BLaER1 treated with 17β-estradiol and CSF1 and Interleukin-3, amounts not matched to agents 10 nM and 100 nM (cell line): ENCODE measurements around the gene JMJD1C.
"Not testable (repeated sequence)": the region's sequence is repeated elsewhere in the genome, so short reads cannot be mapped to it uniquely, and the experiment has no call there.

Experiments used
- H3K27ac ChIP-seq, 11 experiments: shearing (Covaris generic); formaldehyde crosslinking; 2 replicates each; pipeline ENCODE4 v1.8.1; 2022
- H3K27me3 ChIP-seq, 11 experiments: shearing (Covaris generic); formaldehyde crosslinking; 2 replicates each; pipeline ENCODE4 v1.8.1; 2022
- H3K36me3 ChIP-seq, 11 experiments: shearing (Covaris generic); formaldehyde crosslinking; 2 replicates each; pipeline ENCODE4 v1.8.1; 2022
- H3K4me1 ChIP-seq, 10 experiments: shearing (Covaris generic); formaldehyde crosslinking; 2 replicates each; pipeline ENCODE4 v1.8.1; 2022
- H3K4me2 ChIP-seq, 11 experiments: shearing (Covaris generic); formaldehyde crosslinking; 2 replicates each; pipeline ENCODE4 v1.8.1; 2022
- H3K4me3 ChIP-seq, 10 experiments: shearing (Covaris generic); formaldehyde crosslinking; 2 replicates each; pipeline ENCODE4 v1.8.1; 2022
- H3K9ac ChIP-seq, 11 experiments: shearing (Covaris generic); formaldehyde crosslinking; 2 replicates each; pipeline ENCODE4 v1.8.1; 2022
- H3K9me3 ChIP-seq, 11 experiments: shearing (Covaris generic); formaldehyde crosslinking; replicated peaks in 1 of 11; 2 replicates each; pipeline ENCODE4 v1.8.1; 2022
- H4K20me1 ChIP-seq, 11 experiments: shearing (Covaris generic); formaldehyde crosslinking; 2 replicates each; pipeline ENCODE4 v1.8.1; 2022
- Cebpa-rat ChIP-seq, 11 experiments: shearing (Covaris generic); IDR thresholded peaks; 2 replicates each; pipeline ENCODE4 v1.8.1; 2022

Gene JMJD1C

DNA sequence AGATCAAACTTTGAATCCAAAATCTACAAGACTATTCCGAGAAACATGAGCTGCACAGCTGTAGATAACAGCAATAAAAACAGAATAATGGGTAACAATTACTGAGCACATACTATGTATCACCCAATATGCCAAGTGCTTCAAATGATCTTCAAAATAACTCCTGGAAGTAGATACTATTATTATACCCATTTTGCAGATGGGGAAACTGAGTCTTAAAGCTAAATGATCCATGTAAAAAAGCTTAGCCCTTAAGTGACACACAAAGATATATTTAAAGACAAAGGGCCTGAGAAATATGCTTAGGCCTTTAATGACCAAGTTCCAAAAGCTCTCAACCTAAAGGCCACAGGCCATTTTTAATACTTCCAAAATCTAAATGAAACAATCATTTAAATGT is 37.1 kb upstream of the JMJD1C start:
- H3K27ac ChIP-seq: no peak overlapping the region
- peaks cover 15 to 85% (median 60%) of the 10 kb centered on the region in 11 experiments; a peak in 19 of 22 replicates for H4K20me1 ChIP-seq
- no peak overlapping the region for H3K4me2 ChIP-seq
- TF ChIP-seq Cebpa-rat (IDR thresholded peaks at IDR 0.05): no peak
- no peaks in the 10 kb centered on the region for H3K27me3 ChIP-seq
- no peak overlapping the region for H3K4me3 ChIP-seq
- peaks cover 0 to 6% (median 0%) of the 10 kb centered on the region in 11 experiments; a peak in 4 of 22 replicates for H3K9me3 ChIP-seq
- H3K4me1 ChIP-seq: peaks cover 3 to 19% (median 6%) of the 10 kb centered on the region in 10 experiments; a peak in 16 of 20 replicates
- no peak overlapping the region for H3K9ac ChIP-seq
- H3K36me3 ChIP-seq: peaks cover 0 to 30% (median 16%) of the 10 kb centered on the region in 11 experiments; a peak in 15 of 22 replicates

DNA sequence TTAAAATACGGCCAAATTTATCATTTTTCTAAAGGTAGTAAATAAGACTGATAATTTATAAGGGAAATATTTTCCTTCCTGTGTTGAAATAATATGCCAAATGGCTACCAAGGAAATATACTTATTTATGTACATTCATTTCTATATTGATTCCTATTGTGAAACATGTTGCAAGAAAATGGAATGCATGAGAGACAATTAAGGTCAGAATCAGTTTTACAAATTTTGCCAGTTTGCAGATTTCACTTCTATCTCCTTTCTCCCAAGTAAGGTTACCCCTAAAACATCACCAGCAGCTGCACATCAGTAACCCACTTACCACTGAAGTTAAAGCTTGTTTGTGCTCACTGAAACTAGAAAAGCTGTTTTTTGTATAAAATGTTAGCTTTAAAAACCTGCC is 36.2 kb upstream of the JMJD1C start:
- Histone ChIP-seq H3K27ac (no peak overlapping the region), H3K4me3 (no peak overlapping the region), H3K9me3 (peaks cover 0 to 6% (median 0%) of the 10 kb centered on the region in 11 experiments; a peak in 4 of 22 replicates), H4K20me1 (peaks cover 15 to 86% (median 62%) of the 10 kb centered on the region in 11 experiments; a peak in 19 of 22 replicates), H3K27me3 (no peaks in the 10 kb centered on the region), H3K36me3 (peaks cover 0 to 25% (median 16%) of the 10 kb centered on the region in 11 experiments; a peak in 14 of 22 replicates), H3K4me2 (no peak overlapping the region), H3K9ac (no peak overlapping the region), H3K4me1 (peaks cover 5 to 25% (median 12%) of the 10 kb centered on the region in 10 experiments; a peak in 17 of 20 replicates)
- no peak for TF ChIP-seq Cebpa-rat (IDR thresholded peaks at IDR 0.05)

DNA sequence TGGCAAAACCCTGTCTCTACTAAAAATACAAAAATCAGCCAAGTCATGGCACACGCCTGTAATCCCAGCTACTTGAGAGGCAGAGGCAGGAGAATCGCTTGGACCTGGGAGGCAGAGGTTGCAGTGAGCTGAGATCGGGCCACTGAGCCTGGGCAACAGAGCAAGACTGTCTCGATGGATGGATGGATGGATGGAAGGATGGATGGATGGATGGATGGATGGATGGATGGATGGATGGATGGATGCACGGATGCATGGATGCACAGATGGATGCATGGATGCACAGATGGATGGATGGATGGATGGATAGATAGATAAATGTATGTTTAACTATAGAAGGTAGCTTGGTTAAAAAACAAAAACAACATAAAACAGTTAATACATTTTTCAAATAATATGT is 34.8 kb upstream of the JMJD1C start:
- Histone ChIP-seq H3K36me3 (peaks cover 0 to 25% (median 21%) of the 10 kb centered on the region in 11 experiments; a peak in 15 of 22 replicates), H4K20me1 (peaks cover 4 to 83% (median 52%) of the 10 kb centered on the region in 11 experiments; a peak in 19 of 22 replicates), H3K4me1 (peaks cover 0 to 15% (median 10%) of the 10 kb centered on the region in 10 experiments; a peak in 17 of 20 replicates), H3K9me3 (peaks cover 0 to 14% (median 7%) of the 10 kb centered on the region in 11 experiments; a peak in 7 of 22 replicates)
- not testable (repeated sequence) for H3K27ac ChIP-seq, H3K4me2 ChIP-seq, H3K4me3 ChIP-seq, H3K9ac ChIP-seq, H3K27me3 ChIP-seq

DNA sequence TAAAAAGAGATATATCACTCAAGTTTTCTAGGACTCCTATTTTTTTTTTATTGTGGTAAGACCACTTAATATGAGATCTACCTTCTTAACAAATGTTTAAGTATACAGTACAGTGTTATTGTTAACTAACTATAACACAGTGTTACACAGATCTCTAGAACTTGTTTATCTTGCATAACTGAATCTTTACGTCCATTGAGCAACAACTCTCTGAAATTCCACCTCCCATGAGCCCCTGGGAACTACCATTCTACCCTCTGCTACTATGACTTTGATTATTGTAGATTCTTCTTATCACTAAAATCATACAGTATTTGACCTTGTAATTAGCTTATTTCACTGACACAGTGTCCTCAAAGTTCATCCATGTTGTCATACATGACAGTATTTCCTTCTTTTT is 32.9 kb upstream of the JMJD1C start:
- peaks cover 0 to 36% (median 21%) of the 10 kb centered on the region in 11 experiments; a peak in 17 of 22 replicates for H3K36me3 ChIP-seq
- H3K4me1 ChIP-seq: peaks cover 0 to 15% (median 10%) of the 10 kb centered on the region in 10 experiments; a peak in 17 of 20 replicates
- no peak overlapping the region for H3K9ac ChIP-seq
- peaks cover 0 to 22% (median 14%) of the 10 kb centered on the region in 11 experiments; a peak in 7 of 22 replicates for H3K9me3 ChIP-seq
- peaks cover 0 to 64% (median 34%) of the 10 kb centered on the region in 11 experiments; a peak in 13 of 22 replicates for H4K20me1 ChIP-seq
- no peak overlapping the region for H3K4me2 ChIP-seq
- no peak overlapping the region for H3K27ac ChIP-seq
- no peaks in the 10 kb centered on the region for H3K27me3 ChIP-seq
- H3K4me3 ChIP-seq: no peak overlapping the region
- TF ChIP-seq Cebpa-rat (IDR thresholded peaks at IDR 0.05): no peak

DNA sequence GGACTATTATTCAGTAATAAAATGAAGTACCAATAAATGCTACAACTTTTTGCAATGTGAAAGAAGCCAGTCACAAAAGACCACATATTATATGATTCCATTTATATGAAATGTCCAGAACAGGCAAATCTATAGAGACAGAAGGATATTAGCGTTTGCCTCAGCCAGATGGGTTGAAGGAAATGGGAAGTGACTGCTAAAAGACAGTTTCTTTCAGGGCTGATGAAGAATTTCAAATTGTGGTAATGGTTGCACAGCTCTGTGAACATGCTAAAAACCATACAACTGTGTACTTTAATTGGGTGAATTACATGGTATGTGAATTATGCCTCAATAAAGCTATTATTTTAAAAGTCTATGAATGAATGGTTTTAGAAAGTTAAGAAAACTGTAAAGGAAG is 31.5 kb upstream of the JMJD1C start:
- no peaks in the 10 kb centered on the region for H3K27me3 ChIP-seq
- peaks cover 0 to 22% (median 14%) of the 10 kb centered on the region in 11 experiments; a peak in 7 of 22 replicates for H3K9me3 ChIP-seq
- H3K4me2 ChIP-seq: peak overlapping the region in 4 of 11 experiments; percentile 16 to 34 (median 24); a peak in 5 of 22 replicates
- peaks cover 0 to 36% (median 21%) of the 10 kb centered on the region in 11 experiments; a peak in 17 of 22 replicates for H3K36me3 ChIP-seq
- no peak for TF ChIP-seq Cebpa-rat (IDR thresholded peaks at IDR 0.05)
- no peak overlapping the region for H3K4me3 ChIP-seq
- peaks cover 1 to 26% (median 15%) of the 10 kb centered on the region in 10 experiments; a peak in 19 of 20 replicates for H3K4me1 ChIP-seq
- H4K20me1 ChIP-seq: peaks cover 0 to 54% (median 25%) of the 10 kb centered on the region in 11 experiments; a peak in 13 of 22 replicates
- no peak overlapping the region for H3K9ac ChIP-seq
- 0 out of 22 replicates have a peak overlapping the region, but pooled peaks of 1 of the 11 experiments have one; percentile 20 for H3K27ac ChIP-seq

DNA sequence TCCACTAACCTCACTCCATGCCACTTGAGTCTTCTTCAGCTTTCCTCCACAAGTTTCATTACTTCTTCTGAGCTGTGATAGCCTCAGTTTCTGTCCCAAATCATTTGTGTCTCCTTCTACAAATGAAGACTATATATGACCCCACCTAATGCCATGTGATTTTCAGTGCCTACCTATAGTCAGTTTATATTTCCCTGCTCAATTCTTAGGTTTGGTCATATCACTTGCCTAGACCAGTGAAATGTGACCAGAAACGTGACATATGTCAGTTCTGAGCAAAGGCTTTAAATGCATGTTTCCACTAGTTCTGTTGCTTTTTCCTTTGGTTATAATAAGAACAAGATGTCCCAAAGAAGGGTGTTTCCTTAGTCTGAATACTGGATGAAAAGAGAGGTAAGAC is 30.8 kb upstream of the JMJD1C start:
- no peak for TF ChIP-seq Cebpa-rat (IDR thresholded peaks at IDR 0.05)
- Histone ChIP-seq H3K4me2 (no peak overlapping the region), H3K4me1 (peaks cover 9 to 34% (median 23%) of the 10 kb centered on the region in 10 experiments), H3K36me3 (peaks cover 0 to 35% (median 21%) of the 10 kb centered on the region in 11 experiments; a peak in 17 of 22 replicates), H3K9me3 (peaks cover 0 to 22% (median 14%) of the 10 kb centered on the region in 11 experiments; a peak in 7 of 22 replicates), H3K4me3 (no peak overlapping the region), H3K9ac (no peak overlapping the region), H3K27me3 (no peaks in the 10 kb centered on the region), H3K27ac (no peak overlapping the region), H4K20me1 (peaks cover 0 to 55% (median 22%) of the 10 kb centered on the region in 11 experiments; a peak in 14 of 22 replicates)

DNA sequence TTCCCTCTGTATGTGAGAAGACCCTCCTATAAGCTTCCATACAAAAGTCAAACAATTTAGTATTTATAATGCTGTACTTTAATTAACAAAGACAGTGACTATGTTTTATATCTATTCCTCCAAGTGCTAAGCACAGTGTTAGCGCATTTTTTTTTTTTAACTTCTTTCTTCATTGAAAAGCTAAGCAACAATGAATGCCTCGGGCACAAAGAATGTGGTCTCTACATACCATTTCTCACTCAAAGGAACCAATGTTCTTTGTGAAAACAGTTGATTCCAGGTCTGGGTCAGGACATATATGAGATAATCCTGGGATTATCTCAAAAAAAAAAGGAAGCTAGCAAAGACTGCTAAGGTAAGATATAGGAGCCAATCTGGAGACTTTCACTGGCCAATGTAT is 29.2 kb upstream of the JMJD1C start:
- Histone ChIP-seq H3K9me3 (peaks cover 10 to 32% (median 25%) of the 10 kb centered on the region in 11 experiments; a peak in 20 of 22 replicates), H3K27me3 (no peaks in the 10 kb centered on the region), H4K20me1 (peaks cover 0 to 59% (median 18%) of the 10 kb centered on the region in 11 experiments; a peak in 14 of 22 replicates), H3K9ac (no peak overlapping the region), H3K4me2 (no peak overlapping the region), H3K36me3 (peaks cover 0 to 45% (median 21%) of the 10 kb centered on the region in 11 experiments; a peak in 19 of 22 replicates), H3K4me3 (no peak overlapping the region), H3K4me1 (peaks cover 10 to 37% (median 26%) of the 10 kb centered on the region in 10 experiments), H3K27ac (no peak overlapping the region)
- TF ChIP-seq Cebpa-rat (IDR thresholded peaks at IDR 0.05): no peak

DNA sequence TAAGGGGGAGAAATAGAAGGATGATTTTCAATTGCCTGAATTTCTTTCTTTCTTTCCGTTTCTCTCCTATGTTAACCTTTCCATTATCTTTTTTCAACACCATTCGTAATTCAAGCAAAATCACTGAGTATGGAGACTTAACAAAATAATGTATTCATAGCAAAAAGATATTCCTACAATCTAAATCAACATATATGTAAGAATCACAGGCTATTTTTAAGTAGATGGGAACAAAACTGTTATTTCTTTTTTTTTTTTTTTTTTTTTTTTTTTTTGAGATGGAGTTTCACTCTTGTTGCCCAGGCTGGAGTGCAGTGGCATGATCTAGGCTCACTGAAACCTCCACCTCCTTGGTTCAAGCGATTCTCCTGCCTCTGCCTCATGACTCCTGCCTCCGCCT is 27.2 kb upstream of the JMJD1C start:
- H4K20me1 ChIP-seq: peaks cover 0 to 57% (median 25%) of the 10 kb centered on the region in 11 experiments; a peak in 16 of 22 replicates
- no peak for TF ChIP-seq Cebpa-rat (IDR thresholded peaks at IDR 0.05)
- peaks cover 10 to 36% (median 24%) of the 10 kb centered on the region in 10 experiments for H3K4me1 ChIP-seq
- H3K27ac ChIP-seq: 0 out of 22 replicates have a peak overlapping the region, but pooled peaks of 1 of the 11 experiments have one; percentile 8
- H3K9me3 ChIP-seq: peaks cover 14 to 36% (median 28%) of the 10 kb centered on the region in 11 experiments; a peak in 20 of 22 replicates
- H3K27me3 ChIP-seq: no peaks in the 10 kb centered on the region
- no peak overlapping the region for H3K9ac ChIP-seq
- peaks cover 0 to 40% (median 22%) of the 10 kb centered on the region in 11 experiments; a peak in 15 of 22 replicates for H3K36me3 ChIP-seq
- peak overlapping the region in 2 of 11 experiments; percentile 39 to 48; a peak in 2 of 22 replicates for H3K4me2 ChIP-seq
- H3K4me3 ChIP-seq: no peak overlapping the region

DNA sequence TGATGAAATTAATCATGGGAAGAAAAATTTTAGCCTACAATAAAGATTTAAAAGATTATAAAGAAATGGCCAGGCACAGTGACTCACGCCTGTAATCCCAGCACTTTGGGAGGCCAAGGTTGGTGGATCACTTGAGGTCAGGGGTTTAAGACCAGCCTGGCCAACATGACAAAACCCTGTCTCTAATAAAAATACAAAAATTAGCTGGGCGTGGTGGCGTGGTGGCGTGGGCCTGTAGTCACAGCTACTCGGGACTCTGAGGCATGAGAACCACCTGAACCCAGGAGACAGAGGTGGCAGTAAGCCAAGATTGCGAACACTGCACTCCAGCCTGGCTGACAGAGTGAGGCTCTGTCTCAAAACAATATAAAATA is 26.5 kb upstream of the JMJD1C start:
- Histone ChIP-seq H3K9ac (peak overlapping the region in 3 of 11 experiments; percentile 27 to 61 (median 51); a peak in 4 of 22 replicates), H3K27ac (peak overlapping the region in 10 of 11 experiments; percentile 5 to 54 (median 36); a peak in 14 of 22 replicates), H3K4me1 (peaks cover 10 to 29% (median 18%) of the 10 kb centered on the region in 10 experiments), H3K4me2 (peak overlapping the region; percentile 28 to 62 (median 39)), H3K9me3 (peaks cover 14 to 36% (median 28%) of the 10 kb centered on the region in 11 experiments; a peak in 20 of 22 replicates), H3K36me3 (peaks cover 0 to 40% (median 22%) of the 10 kb centered on the region in 11 experiments; a peak in 15 of 22 replicates), H4K20me1 (peaks cover under 1 to 57% (median 25%) of the 10 kb centered on the region in 11 experiments; a peak in 17 of 22 replicates)
- not testable (repeated sequence) for H3K4me3 ChIP-seq, H3K27me3 ChIP-seq
